ENCODE results near the gene DPY19L1. TPM values are rescaled to one million over a fixed set of nuclear protein-coding genes. Genes with fewer than 3 reads are reported as not detected.
A peak's percentile ranks its signal among the peaks of the same experiment; 100 is the strongest.

Gene DPY19L1
- total RNA-seq, 1 experiment from 2014 or later = 90.4 TPM

DNA sequence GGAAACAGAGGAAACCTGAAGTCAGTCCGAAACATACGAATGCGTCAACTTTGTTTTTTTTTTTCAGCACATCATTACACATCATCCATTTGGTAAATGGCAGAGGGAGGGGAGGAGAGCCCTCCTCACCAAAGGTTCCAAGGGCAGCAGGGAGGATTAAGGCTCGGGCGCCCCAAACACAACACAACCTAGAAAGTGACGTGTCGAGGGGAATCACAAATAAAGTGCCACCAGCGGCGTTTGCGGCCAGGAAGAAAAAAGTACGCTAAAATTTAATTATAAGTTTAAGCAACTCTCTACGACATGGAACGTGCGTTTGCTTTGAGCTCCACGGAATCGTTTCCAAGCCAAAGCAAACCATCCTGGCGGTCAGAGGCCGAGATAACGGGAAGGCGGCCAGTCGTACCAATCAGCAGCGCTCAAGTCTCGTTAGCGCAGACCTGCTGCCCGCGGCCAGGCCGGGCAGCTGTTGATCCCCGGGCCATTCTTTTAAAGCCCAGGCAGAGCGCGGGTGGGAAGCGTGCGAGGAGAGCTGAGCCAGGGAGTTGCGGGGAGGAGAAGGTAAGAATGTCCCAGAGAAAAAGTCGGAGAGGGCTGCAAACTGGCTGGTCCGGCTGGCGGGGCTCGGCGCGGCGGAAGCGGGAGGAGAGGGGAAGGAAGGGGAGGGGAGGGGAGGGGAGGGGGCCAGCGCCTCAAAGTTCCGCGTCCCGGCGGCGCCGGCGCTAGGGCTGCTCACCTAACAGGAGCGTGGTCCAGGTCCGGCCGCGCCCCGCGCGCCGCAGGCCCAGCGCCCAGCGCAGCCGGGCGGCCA is 719 bp downstream of the DPY19L1 start:
- Mint-ChIP-seq H3K27me3 (ENCODE audit: unreplicated experiment) (no peaks in the 10 kb centered on the region), H3K27ac (ENCODE audit: unreplicated experiment) (peak overlapping the region; percentile 60), H3K9me3 (ENCODE audit: low read depth, unreplicated experiment) (peaks cover 9% of the 10 kb centered on the region), H3K36me3 (ENCODE audit: insufficient read depth, unreplicated experiment) (peaks cover 34% of the 10 kb centered on the region), H3K4me3 (ENCODE audit: low read depth, unreplicated experiment) (peak overlapping the region; percentile 73), H3K4me1 (ENCODE audit: low read depth, unreplicated experiment) (peaks cover 50% of the 10 kb centered on the region)
- BruUV-seq (replicated peaks) = no TSS peak
- peak; percentile 62 for DNase-seq
- CTCF ChIA-PET = interaction anchor here (0.6 to 1.7 kb wide), 9 partner anchors 33 to 825 kb away, joined by 3 to 22 read pairs (median 4); no protein-coding TSS in a partner anchor
- intact Hi-C loops (cut with micrococcal nuclease; ENCODE audit: unreplicated experiment) = loop anchor here (5.0 kb wide), 1 partner anchor 364 kb away; no protein-coding TSS in a partner anchor
- TF ChIP-seq, protein P1, sequence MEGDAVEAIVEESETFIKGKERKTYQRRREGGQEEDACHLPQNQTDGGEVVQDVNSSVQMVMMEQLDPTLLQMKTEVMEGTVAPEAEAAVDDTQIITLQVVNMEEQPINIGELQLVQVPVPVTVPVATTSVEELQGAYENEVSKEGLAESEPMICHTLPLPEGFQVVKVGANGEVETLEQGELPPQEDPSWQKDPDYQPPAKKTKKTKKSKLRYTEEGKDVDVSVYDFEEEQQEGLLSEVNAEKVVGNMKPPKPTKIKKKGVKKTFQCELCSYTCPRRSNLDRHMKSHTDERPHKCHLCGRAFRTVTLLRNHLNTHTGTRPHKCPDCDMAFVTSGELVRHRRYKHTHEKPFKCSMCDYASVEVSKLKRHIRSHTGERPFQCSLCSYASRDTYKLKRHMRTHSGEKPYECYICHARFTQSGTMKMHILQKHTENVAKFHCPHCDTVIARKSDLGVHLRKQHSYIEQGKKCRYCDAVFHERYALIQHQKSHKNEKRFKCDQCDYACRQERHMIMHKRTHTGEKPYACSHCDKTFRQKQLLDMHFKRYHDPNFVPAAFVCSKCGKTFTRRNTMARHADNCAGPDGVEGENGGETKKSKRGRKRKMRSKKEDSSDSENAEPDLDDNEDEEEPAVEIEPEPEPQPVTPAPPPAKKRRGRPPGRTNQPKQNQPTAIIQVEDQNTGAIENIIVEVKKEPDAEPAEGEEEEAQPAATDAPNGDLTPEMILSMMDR (IDR thresholded peaks at IDR 0.05; ENCODE audit: unreplicated experiment) = no peak

DNA sequence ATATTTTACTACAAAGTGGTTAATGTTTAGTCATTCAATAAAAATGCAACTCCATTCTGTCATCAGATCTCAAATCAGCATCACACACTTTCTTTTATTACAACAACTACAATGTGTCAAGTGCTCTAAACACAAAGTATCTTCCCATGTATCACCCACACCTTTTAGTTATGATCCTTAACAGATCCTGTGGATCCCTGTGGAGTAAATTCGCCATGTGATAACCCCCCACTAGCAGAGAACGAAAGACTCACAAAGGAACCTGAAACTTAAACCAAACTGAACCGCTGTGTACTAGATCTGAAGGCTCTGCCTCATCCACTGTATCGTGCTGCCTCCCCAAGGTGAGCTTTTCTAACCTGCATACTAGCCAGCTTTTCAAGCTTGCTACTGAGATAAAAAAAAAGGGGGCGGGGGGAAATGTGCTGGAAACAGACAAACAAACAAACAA is 1.7 kb downstream of the DPY19L1 start:
- intact Hi-C loops (cut with micrococcal nuclease; ENCODE audit: unreplicated experiment) = loop anchor here (1.0 to 5.0 kb wide), 5 partner anchors 31 to 363 kb away; no protein-coding TSS in a partner anchor
- Mint-ChIP-seq H3K4me1 (ENCODE audit: low read depth, unreplicated experiment) (peaks cover 56% of the 10 kb centered on the region), H3K27me3 (ENCODE audit: unreplicated experiment) (no peaks in the 10 kb centered on the region), H3K9me3 (ENCODE audit: low read depth, unreplicated experiment) (peaks cover 9% of the 10 kb centered on the region), H3K36me3 (ENCODE audit: insufficient read depth, unreplicated experiment) (peaks cover 34% of the 10 kb centered on the region), H3K27ac (ENCODE audit: unreplicated experiment) (peak overlapping the region; percentile 60), H3K4me3 (ENCODE audit: low read depth, unreplicated experiment) (peak overlapping the region; percentile 73)
- TF ChIP-seq, protein P1 (IDR thresholded peaks at IDR 0.05; ENCODE audit: unreplicated experiment) = no peak
- peak; percentile 68 for DNase-seq
- CTCF ChIA-PET = interaction anchor here (0.6 to 1.7 kb wide), 19 partner anchors 9 to 1053 kb away, joined by 3 to 22 read pairs (median 6); no protein-coding TSS in a partner anchor
- no TSS peak for BruUV-seq (replicated peaks)

DNA sequence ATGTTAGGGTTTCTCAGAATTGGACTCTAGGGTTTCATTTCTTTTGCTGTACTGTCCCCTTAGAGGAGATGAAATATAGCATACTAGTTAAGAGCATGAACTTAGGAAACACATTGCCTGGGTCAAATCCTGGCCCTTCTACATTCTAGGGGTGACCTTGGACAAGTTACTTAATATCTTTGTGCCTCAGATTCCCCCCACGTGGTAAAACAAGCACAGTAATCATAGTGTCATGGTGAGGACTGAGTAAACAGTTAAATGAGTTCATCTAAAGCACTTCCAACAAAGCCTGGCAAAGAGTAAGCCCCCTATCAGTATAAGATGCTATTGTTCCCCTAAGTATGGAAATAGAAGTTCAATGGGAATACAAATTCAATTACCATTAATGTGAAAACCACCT is 5.1 kb downstream of the DPY19L1 start:
- TF ChIP-seq, protein P1 (IDR thresholded peaks at IDR 0.05; ENCODE audit: unreplicated experiment) = no peak
- Mint-ChIP-seq H3K36me3 (ENCODE audit: insufficient read depth, unreplicated experiment) (peaks cover 24% of the 10 kb centered on the region), H3K4me3 (ENCODE audit: low read depth, unreplicated experiment) (no peak overlapping the region), H3K9me3 (ENCODE audit: low read depth, unreplicated experiment) (peaks cover 9% of the 10 kb centered on the region), H3K27ac (ENCODE audit: unreplicated experiment) (no peak overlapping the region), H3K27me3 (ENCODE audit: unreplicated experiment) (no peaks in the 10 kb centered on the region), H3K4me1 (ENCODE audit: low read depth, unreplicated experiment) (peaks cover 63% of the 10 kb centered on the region)
- BruUV-seq (replicated peaks) = no TSS peak
- intact Hi-C loops (cut with micrococcal nuclease; ENCODE audit: unreplicated experiment) = loop anchor here (5.0 kb wide), 1 partner anchor 90 kb away; no protein-coding TSS in a partner anchor
- CTCF ChIA-PET = no interaction called here
- no peak for DNase-seq

DNA sequence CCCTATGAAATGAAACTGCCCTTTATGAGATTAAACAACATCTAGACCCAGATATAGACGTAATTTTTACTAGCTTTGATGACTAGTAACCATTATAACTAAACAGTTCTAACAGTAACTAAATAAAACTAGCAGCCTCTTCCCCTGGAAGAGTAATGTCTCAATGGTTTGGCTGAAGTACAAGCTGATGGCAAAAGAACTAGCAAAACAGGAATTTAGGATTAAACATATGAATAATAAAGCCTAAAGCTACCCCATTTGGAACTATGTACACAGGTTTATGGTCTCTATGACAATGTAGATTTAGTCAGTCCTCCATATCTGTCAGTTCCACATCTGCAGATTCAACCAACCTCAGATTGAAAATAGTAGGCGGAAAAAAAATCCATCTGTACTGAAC is 6.4 kb downstream of the DPY19L1 start:
- intact Hi-C loops (cut with micrococcal nuclease; ENCODE audit: unreplicated experiment) = loop anchor here (5.0 kb wide), 1 partner anchor 89 kb away; no protein-coding TSS in a partner anchor
- no peaks in the 10 kb centered on the region for H3K27me3 Mint-ChIP-seq (ENCODE audit: unreplicated experiment)
- CTCF ChIA-PET = no interaction called here
- DNase-seq = no peak
- H3K4me3 Mint-ChIP-seq (ENCODE audit: low read depth, unreplicated experiment) = no peak overlapping the region
- peaks cover 11% of the 10 kb centered on the region for H3K36me3 Mint-ChIP-seq (ENCODE audit: insufficient read depth, unreplicated experiment)
- peaks cover 9% of the 10 kb centered on the region for H3K9me3 Mint-ChIP-seq (ENCODE audit: low read depth, unreplicated experiment)
- TF ChIP-seq, protein P1 (IDR thresholded peaks at IDR 0.05; ENCODE audit: unreplicated experiment) = no peak
- H3K4me1 Mint-ChIP-seq (ENCODE audit: low read depth, unreplicated experiment) = peaks cover 72% of the 10 kb centered on the region
- no TSS peak for BruUV-seq (replicated peaks)
- no peak overlapping the region for H3K27ac Mint-ChIP-seq (ENCODE audit: unreplicated experiment)

Data from Calu3 (cell line).